HT-29 (cell line): Measurements from ENCODE around the gene ATOH8. TPM values are rescaled to one million over a fixed set of nuclear protein-coding genes. Genes with fewer than 3 reads are reported as not detected.

ENCODE experiments used
- DNase-seq: peaks from one replicate; pipeline ENCODE4 v3.0.0-alpha.2; 2015; ENCODE audit warnings: low spot score
- total RNA-seq: library from RNA; depleted of rRNA; stranded (reverse); fragments of >200 nt; shearing (Covaris generic); gene quantifications from 2 replicates; pipeline ENCODE4 v1.2.3, GENCODE V29; 2014

The ATOH8 gene
- total RNA-seq, 1 experiment from 2014 or later = 2.3 TPM

DNA sequence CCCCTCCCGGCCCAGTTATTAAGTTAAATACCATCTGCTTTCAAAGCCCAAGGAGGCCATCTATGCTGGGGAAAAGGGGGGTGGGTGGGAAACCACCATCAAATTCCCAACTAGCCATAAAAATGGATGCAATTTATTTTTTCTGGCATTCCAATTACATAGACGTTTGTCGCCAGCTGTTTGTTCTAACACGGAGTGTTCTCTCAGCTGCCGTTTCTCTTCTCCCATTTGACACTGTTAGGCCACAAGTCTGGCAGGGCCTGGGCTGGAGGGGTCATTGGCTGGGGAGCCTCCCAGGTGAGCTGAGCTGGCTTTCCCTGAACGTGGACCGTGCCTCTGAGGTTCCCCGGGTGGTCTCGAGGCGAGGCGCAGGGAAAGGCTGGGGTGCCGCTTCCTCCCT, 16.6 kb downstream of the ATOH8 start:
- DNase-seq = no peak

DNA sequence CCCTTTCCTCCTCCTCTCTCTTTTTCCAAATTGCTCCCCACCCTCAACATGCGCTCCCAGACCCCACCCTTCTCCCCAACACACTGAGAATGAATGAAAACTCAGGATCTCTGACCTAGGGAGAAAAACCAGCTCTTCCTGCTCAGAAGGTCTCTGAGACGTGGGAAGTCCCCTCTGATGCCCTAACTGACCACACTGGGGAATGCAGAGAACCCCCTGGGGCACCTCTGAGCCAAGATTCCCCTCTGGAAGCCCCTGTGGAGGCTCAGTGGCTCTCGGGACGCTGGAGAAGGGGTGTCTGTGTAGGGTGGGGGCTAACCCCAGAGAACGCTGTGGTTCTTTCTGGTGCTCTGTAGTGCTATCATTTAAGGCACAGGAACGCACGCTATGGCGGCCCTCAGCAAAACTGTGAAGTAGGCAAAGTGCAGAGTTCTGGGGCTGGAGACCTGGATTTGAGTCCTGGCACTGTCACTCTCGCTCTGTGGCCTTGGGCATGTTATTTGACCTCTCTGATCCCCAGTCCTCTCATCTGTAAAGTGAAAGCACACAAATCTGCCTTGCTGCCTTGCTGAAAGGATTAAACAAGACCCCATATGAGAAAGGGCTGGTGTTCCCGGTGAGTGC, 17.1 kb downstream of the ATOH8 start:
- DNase-seq = no peak

DNA sequence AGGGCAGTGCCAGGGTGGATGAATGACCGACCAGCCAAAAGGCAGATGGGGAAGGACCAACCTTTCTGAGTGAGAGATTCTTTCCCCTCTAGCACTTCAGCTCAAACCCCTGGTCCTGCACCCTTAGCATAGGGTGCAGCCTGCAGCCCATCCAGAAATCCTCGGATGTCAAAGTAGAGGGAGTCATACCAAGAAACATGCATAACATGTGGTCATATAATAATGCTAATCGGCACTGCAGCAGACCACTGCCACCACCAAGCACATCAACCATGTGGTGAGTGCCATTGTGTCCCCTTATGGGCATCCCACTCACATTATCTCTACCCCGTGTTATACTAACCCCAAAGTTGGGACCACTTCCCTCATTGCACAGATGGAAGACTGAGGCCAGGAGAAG, 17.7 kb downstream of the ATOH8 start:
- DNase-seq = no peak

- peak; percentile 86 for DNase-seq
These were observed 18.4 kb downstream of the ATOH8 start for GRCh38 chr2:85772019-85772745.

DNA sequence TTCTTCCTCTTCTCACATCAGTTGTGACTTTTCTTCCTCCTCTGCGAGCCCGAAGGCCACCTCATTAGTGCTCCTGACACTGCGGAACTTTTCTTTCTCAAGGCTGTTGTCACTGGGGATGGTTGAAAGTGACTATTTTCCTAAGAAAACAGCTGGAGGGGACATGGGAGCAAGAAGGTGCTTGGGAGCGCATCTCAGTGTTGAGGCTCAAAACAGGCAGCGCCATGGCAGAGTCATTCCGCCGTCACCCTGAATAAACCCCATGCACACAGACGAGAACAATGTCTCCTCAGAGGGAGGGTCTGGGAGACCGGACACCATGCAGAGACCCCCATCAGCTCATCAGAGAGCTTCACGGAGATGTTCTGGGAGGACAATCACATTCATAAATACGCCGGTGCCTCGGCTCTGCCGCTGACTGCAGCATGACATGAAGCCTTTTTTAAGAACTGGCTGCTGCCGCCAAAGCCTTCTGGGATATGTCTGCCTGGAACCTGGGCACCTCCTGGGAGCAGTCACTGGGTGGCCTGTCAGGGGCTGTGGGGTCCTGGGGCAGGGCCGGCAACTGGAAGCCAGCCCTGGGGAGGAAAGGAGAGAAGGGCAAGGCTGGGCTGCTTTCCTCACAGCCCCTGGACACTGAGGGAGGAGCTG, 19.2 kb downstream of the ATOH8 start:
- no peak for DNase-seq

DNA sequence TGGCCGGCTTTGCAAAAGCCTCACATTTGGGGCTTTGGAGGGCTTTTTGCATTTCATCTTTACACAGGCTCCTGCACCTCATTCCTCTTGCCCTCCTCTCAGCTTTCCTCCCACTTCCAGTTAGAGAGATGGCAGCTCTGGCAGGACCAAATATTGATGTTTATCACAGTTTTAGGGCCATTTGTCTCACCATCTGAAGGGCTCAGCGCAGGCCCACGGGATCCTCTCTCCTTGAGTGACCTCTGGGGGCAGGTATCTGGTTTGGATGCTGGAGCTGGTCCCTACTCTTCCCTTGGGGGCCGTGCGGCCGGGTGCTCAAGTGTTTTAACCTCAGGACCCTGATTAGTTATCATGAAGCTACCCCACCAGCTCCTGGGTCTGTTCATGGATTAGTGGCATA, 19.9 kb downstream of the ATOH8 start:
- DNase-seq = no peak

DNA sequence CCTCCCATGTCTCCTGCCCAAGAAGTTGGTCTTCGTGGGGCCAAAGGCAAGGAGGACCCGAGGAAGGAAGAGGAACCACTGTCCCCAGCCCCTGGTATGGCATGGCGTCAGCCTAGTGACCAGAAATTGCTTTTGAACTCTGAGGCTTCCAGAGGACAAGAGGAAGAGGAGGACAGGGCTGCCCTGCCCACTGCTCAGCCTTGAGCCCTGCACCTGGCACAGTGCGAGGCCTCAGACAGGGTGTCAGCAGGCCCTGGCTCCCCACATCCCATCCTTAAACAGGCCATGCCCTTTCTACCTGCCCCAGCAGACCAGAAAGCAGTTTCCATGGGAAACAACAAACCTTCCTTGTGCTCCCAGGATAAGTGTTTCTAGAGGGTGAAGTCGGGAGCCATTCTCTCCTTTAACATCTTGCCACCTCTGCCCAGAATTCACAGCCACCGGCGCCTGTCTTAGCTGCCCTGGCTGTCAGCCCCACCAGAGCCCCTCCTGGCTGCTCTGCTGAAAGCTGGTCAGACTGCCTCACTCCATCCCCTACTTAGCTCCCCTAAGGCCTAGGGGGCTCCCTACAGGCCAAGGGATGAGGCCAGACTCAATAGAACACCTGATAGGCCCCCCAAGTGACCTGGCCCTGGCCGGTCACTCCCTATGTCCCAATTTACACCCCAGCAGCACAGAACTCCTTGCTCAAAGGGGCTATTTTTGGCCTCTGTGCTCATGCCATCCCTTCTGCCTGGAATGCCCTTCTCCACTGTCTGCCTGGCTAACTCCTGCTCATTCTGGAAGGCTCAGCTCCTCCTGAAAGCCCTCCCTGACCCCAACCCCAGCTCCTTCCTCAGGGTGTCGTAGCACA, 20.6 kb downstream of the ATOH8 start:
- DNase-seq = no peak

DNA sequence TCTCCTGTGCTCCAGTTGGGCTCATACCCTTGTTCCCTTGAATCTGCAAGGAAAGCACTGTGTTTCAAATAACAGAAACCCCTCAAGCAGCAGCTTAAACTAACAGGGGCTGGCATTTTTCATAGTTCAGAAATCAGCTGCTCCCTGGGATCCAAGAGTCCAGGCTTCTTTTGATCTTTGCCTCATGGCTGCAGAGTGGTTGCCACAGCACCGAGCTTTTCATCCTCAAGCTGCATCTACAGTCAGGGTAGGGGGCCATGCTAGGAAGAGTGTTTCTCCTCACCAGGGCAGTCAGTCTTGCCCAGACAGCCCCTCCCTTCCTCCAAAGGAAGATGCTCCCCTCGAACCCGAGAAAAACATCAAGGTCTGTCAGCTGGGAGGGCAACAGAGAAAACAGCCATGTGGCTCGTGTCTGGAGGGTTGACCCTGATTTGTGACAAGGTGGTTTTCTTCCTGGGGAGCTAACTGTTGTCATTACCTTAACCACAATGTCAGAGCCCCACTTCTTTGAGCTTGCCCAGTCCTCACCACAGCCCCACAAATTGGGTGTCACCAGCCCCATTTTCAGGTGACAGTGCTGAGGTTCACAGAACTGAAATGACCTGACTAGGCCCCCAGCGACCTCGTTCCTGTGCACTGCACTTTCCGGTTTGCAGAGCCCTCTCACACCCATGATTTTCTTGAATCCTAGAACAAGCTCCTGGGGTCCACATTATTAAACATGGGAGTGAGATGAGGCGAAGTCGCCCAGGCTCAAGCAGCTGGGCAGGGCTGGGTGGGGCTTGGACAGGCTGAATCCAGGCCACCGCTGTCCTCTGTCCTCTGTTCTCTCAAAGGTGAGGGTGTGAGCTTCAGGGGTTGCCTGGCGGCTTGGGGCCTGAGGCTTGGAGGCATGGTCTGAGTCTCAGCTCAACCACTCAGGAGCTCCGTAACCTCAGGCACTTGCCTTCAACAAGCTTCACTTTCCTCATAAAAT, 21.9 kb downstream of the ATOH8 start:
- DNase-seq = no peak

GRCh38 chr2:85776672-85777071, 22.9 kb downstream of the ATOH8 start:
- DNase-seq = no peak

- DNase-seq = no peak
These were observed 23.7 kb downstream of the ATOH8 start for GRCh38 chr2:85777441-85777861.

DNA sequence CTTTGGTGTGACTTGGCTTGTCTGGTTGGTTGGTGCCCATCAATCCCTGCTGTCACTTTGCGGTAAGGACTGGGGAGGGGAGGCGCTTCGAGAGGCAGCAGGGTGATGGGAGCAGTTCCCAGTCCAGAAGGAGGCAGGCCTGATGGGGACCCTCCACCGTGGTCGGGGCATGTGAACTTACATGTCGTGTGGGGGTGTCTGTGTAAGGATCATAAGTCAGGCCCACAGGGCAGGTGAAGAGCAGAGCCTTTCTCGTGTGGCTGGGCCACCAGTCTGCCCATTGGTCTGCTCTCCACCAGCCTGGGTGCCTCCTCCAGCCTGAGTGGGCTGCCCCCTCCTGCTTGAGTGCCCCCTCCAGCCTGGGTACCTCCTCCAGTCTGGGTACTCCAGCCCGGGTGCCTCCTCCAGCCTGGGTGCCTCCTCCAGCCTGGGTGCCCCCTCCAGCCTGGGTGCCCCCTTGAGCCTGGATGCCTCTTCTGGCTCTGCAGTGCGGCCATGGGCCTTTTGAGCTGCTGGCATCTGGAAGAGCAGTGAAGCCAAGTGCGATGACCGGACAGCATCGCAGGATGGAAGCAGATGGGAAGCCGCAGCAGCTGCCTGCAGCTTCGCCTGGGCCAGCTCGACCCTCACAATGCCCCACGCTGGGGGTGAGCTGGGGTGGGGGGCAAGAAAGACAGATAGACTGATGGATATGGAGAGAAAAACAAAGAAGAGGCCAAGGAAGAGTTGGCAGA, 25.0 kb downstream of the ATOH8 start:
- DNase-seq = no peak

GRCh38 chr2:85779641-85780315, 26.0 kb downstream of the ATOH8 start:
- no peak for DNase-seq

- no peak for DNase-seq
These were observed 26.7 kb downstream of the ATOH8 start for GRCh38 chr2:85780316-85781012.

GRCh38 chr2:85781013-85781332, 27.2 kb downstream of the ATOH8 start:
- no peak for DNase-seq

DNA sequence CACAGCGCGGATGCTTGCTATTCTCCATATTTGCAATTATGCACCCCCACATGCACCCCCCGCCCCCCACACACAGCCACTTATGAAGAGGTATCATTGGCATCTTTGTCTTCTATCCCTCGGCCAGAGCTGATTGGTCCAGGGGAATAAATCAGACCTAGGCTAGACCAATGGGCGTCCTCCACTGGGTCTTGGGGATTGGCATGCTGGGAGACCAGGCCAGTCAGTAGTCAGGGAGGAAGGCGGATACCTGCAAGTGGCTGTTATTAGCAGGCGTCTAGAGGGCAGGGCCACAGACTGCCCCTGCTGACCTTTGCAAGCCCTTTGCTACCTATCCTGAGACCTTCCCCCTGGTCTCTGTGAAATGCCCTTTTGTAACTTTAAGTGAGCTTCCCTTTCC, 30.0 kb downstream of the ATOH8 start:
- DNase-seq = no peak

DNA sequence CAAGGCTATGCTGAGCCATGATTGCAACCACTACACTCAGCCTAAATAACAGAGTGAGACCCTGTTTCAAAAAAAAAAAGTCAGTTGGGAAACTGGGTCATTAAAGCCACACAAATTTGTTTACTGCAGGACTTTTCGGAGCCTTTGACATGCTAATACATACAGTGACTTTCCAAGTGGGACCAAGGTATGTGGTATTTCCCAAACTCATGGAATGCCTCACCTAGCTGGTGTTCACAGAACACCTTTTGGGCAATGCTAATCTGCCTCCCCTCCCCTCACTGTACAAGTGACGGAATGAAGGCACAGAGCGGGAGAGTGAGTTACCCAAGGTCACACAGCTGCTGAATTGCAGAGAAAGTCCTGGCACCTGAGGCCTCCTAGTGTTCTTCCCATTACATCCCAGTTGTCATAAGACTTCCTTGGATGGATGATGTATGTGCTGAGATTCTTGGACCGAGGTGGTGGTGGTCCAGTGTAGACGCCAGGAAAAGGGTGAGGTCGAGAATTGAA, 30.7 kb downstream of the ATOH8 start:
- no peak for DNase-seq

DNA sequence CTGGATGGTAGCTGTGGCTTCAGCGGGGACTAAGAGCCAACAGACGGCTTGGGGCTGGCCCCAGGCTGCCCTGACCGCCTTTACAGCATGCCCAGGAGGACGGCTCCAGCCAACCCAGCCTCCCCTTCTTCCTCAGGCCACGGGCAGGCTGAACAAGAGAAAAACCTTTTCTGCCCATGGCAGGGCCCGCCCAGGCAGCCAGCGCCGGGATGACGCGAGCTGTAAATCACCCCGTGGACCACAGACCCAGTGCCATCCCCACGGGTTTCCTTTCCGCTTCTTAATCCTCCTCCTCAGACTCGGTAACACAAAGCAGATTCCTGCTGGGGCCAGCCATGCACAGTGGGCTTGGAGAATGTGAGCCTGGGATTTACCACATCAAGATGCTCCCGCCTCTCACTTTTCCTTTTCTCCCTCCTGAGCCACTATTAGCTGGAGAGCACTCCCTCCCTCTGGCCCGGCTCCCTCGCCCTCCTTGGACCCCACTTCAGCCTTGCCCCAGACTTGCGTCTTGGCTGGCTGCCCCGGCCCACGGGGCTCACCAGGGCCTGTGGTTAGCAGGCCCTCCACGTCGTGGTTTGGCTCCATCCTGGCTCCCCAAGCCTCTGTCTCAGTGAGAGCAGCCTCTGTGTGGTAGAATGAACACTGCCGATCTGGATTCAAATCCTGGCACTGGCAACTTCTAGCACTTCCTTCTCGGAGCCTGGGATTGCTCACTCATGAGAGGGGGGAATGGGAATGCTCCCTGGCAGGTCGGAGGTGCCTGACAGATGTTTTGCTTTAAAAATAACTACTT, 31.4 kb downstream of the ATOH8 start:
- no peak for DNase-seq

GRCh38 chr2:85785871-85786270, 32.1 kb downstream of the ATOH8 start:
- no peak for DNase-seq
